ENCODE measurements around the gene PIEZO2.
"Not testable (repeated sequence)": the region's sequence is repeated elsewhere in the genome, so short reads cannot be mapped to it uniquely, and the experiment has no call there.

DNA sequence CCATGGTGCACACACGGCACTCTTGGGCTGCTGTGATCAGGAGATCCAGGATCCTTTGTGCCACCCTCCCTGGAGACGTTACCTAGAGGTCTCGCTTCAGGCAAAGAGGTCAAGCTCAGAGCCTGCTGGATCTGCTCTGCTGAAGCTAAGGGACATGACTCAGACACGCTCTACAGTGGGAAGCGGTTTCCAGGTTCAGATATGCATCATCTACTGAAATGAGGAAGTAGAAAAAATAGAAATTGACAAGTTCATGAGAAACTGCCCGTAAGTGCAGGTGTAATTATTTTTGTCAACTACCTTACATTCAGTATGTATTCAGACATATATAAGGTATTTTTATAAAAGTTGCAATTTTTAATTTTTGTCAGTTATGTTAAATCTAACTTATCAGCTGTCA, 520.3 kb downstream of the PIEZO2 start:
- TF ChIP-seq NR1H2 (CRISPR knock-in tag; IDR thresholded peaks at IDR 0.05); CTCF (IDR thresholded peaks at IDR 0.05): not testable (repeated sequence)
